HCT116 (cell line): ENCODE data around the gene MROH7.

ENCODE experiments used
- EZH2 ChIP-seq: fragments of 200-600 bp; sonication (generic); IDR thresholded peaks from 2 replicates; pipeline ENCODE4 v1.6.1; 2017; ENCODE audit warnings: antibody characterized with exemption, mixed run types
- POLR2A ChIP-seq: IDR thresholded peaks from 2 replicates; pipeline ENCODE4 v1.7.0; 2011; ENCODE audit warnings: borderline replicate concordance; ENCODE audit not compliant: insufficient read depth, insufficient read length; ENCODE audit errors: extremely low read depth
- POLR2AphosphoS5 ChIP-seq: IDR thresholded peaks from 2 replicates; pipeline ENCODE4 v1.6.1; 2011; ENCODE audit warnings: mild to moderate bottlenecking, low read depth, low read length, moderate library complexity
- SIN3A ChIP-seq: IDR thresholded peaks from 2 replicates; pipeline ENCODE4 v1.6.1; 2012; ENCODE audit warnings: low read depth
- YY1 ChIP-seq: IDR thresholded peaks from 2 replicates; pipeline ENCODE4 v1.6.1; 2011; ENCODE audit warnings: low read length, low read depth, moderate library complexity, mild to moderate bottlenecking; ENCODE audit not compliant: insufficient replicate concordance; ENCODE audit errors: extremely low read depth
- TF ChIP-seq, protein P1 (sequence below), 3 experiments: fragments of 200-600 bp in 1 of 3; sonication (generic) in 1 of 3; IDR thresholded peaks in 2 of 3; conservative IDR thresholded peaks in 1 of 3; 2 replicates each; pipeline ENCODE4 v1.5.1; 2012 to 2017; ENCODE audit warnings: low read depth in 2 of 3, low read length in 2 of 3, antibody characterized with exemption in 1 of 3, borderline replicate concordance in 1 of 3, control low read depth in 1 of 3, mild to moderate bottlenecking in 1 of 3, mixed read lengths in 1 of 3, mixed run types in 1 of 3, moderate library complexity in 1 of 3; ENCODE audit not compliant: insufficient read depth in 1 of 3

DNA sequence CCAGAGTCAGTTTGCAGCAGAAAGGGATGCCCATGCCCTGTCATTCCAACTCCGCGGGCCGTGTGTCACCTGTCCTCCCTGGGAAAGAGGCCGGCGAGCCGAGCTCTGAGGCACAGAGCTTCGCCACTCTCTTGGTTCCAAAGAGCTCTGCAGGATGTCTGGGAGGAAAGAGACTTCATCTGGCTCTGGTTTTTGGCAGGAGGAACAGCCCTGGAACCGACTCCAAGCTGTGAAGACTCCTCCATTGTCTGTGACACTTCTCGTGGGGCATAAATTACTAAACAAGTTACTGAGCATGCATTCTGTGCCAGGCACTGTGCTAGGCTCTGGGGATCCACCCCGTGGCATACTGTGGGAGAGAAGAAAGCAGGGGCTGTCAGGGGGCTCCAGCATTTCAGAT is 14.4 kb upstream of the MROH7 start:
- TF ChIP-seq SIN3A, result no peak
- TF ChIP-seq POLR2A, result no peak
- no peak for TF ChIP-seq EZH2
- TF ChIP-seq, protein P1, sequence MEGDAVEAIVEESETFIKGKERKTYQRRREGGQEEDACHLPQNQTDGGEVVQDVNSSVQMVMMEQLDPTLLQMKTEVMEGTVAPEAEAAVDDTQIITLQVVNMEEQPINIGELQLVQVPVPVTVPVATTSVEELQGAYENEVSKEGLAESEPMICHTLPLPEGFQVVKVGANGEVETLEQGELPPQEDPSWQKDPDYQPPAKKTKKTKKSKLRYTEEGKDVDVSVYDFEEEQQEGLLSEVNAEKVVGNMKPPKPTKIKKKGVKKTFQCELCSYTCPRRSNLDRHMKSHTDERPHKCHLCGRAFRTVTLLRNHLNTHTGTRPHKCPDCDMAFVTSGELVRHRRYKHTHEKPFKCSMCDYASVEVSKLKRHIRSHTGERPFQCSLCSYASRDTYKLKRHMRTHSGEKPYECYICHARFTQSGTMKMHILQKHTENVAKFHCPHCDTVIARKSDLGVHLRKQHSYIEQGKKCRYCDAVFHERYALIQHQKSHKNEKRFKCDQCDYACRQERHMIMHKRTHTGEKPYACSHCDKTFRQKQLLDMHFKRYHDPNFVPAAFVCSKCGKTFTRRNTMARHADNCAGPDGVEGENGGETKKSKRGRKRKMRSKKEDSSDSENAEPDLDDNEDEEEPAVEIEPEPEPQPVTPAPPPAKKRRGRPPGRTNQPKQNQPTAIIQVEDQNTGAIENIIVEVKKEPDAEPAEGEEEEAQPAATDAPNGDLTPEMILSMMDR (IDR thresholded peaks at IDR 0.05 in 2 of 3, conservative IDR thresholded peaks at IDR 0.05 in 1 of 3; ENCODE audit: borderline replicate concordance in 1 of 3, insufficient read depth in 1 of 3, low read depth in 2 of 3, low read length in 2 of 3), result no peak
- no peak for TF ChIP-seq YY1
- no peak for TF ChIP-seq POLR2AphosphoS5
